Neural cell (in vitro differentiated cells): ENCODE data around the gene RBM46. TPM values are rescaled to one million over a fixed set of nuclear protein-coding genes. Genes with fewer than 3 reads are reported as not detected.

Experiments
- H2AFZ ChIP-seq: fragments of 200-600, 300-800 bp; sonication (generic), shearing (Covaris generic); 2 replicates; pipeline ENCODE4 v1.6.0; 2014; ENCODE audit warnings: low read depth, mild to moderate bottlenecking, antibody characterized with exemption, low read length, moderate library complexity
- H3F3A ChIP-seq: fragments of 200-600 bp; shearing (Covaris generic); 2 replicates; pipeline ENCODE4 v1.6.1; 2016; ENCODE audit warnings: mild to moderate bottlenecking, moderate library complexity, mixed read lengths, antibody characterized with exemption, low read length; ENCODE audit not compliant: insufficient read depth, poor library complexity, severe bottlenecking
- H3K27ac ChIP-seq: fragments of 200-600, 300-800 bp; sonication (generic), shearing (Covaris generic); 2 replicates; pipeline ENCODE4 v1.5.1; 2014; ENCODE audit warnings: mild to moderate bottlenecking, low read length, moderate library complexity
- H3K27me3 ChIP-seq: fragments of 300-800, 200-600 bp; sonication (generic), shearing (Covaris generic); 2 replicates; pipeline ENCODE4 v1.6.0; 2014; ENCODE audit warnings: mild to moderate bottlenecking, low read depth, low read length, moderate library complexity; ENCODE audit not compliant: insufficient read depth
- H3K36me3 ChIP-seq: fragments of 300-800, 200-600 bp; sonication (generic), shearing (Covaris generic); 2 replicates; pipeline ENCODE4 v1.5.1; 2014; ENCODE audit warnings: mild to moderate bottlenecking, antibody characterized with exemption, low read length, moderate library complexity; ENCODE audit not compliant: insufficient read depth
- H3K4me2 ChIP-seq: fragments of 300-800, 200-600 bp; sonication (generic), shearing (Covaris generic); 2 replicates; pipeline ENCODE4 v1.6.0; 2014; ENCODE audit warnings: mild to moderate bottlenecking, low read length
- H3K4me3 ChIP-seq: fragments of 300-800, 200-600 bp; sonication (generic), shearing (Covaris generic); 2 replicates; pipeline ENCODE4 v1.5.1; 2014; ENCODE audit warnings: mild to moderate bottlenecking, low read length, moderate library complexity
- H3K79me2 ChIP-seq: fragments of 200-600 bp; shearing (Covaris generic); replicated peaks from 2 replicates; pipeline ENCODE4 v1.6.0; 2014; ENCODE audit warnings: mild to moderate bottlenecking, low read length, moderate library complexity; ENCODE audit not compliant: insufficient read depth
- H3K9ac ChIP-seq: fragments of 300-800, 200-600 bp; sonication (generic), shearing (Covaris generic); 2 replicates; pipeline ENCODE4 v1.6.1; 2016; ENCODE audit warnings: mild to moderate bottlenecking, low read length, mixed read lengths
- H3K9me2 ChIP-seq: fragments of 200-600 bp; shearing (Covaris generic); 2 replicates; pipeline ENCODE4 v1.6.1; 2016; ENCODE audit warnings: mild to moderate bottlenecking, low read length, mixed read lengths; ENCODE audit not compliant: insufficient read depth
- H3K9me3 ChIP-seq: fragments of 200-600, 300-800 bp; sonication (generic), shearing (Covaris generic); 2 replicates; pipeline ENCODE4 v1.6.1; 2016; ENCODE audit warnings: mild to moderate bottlenecking, mixed run types, low read length, moderate library complexity, mixed read lengths
- H4K20me1 ChIP-seq: fragments of 200-600 bp; shearing (Covaris generic); 2 replicates; pipeline ENCODE4 v1.6.1; 2016; ENCODE audit warnings: mild to moderate bottlenecking, mixed run types; ENCODE audit not compliant: insufficient read depth
- EP300 ChIP-seq: fragments of 450-650 bp; conservative IDR thresholded peaks from 2 replicates; pipeline ENCODE4 v1.6.1; 2014; ENCODE audit warnings: antibody characterized with exemption, mild to moderate bottlenecking, moderate library complexity; ENCODE audit not compliant: poor library complexity, severe bottlenecking
- EZH2 ChIP-seq: fragments of 200-600, 300-800 bp; shearing (Covaris generic), sonication (generic); IDR thresholded peaks from 2 replicates; pipeline ENCODE4 v1.6.1; 2014; ENCODE audit warnings: antibody characterized with exemption, low read length, borderline replicate concordance, mild to moderate bottlenecking; ENCODE audit not compliant: insufficient read depth, poor library complexity, severe bottlenecking
- MXI1 ChIP-seq: fragments of 450-650 bp; conservative IDR thresholded peaks from 2 replicates; pipeline ENCODE4 v1.6.1; 2014; ENCODE audit warnings: antibody characterized with exemption, mild to moderate bottlenecking; ENCODE audit not compliant: poor library complexity, severe bottlenecking
- POLR2AphosphoS5 ChIP-seq: IDR thresholded peaks from 2 replicates; pipeline ENCODE4 v1.6.1; 2012
- RAD21 ChIP-seq: fragments of 450-650 bp; conservative IDR thresholded peaks from 2 replicates; pipeline ENCODE4 v1.6.1; 2014; ENCODE audit warnings: antibody characterized with exemption, mild to moderate bottlenecking, moderate library complexity
- REST ChIP-seq: IDR thresholded peaks from 2 replicates; pipeline ENCODE4 v1.6.1; 2012; ENCODE audit warnings: borderline replicate concordance
- SMC3 ChIP-seq: fragments of 450-650 bp; conservative IDR thresholded peaks from 2 replicates; pipeline ENCODE4 v1.6.1; 2014; ENCODE audit warnings: antibody characterized with exemption, mild to moderate bottlenecking, moderate library complexity; ENCODE audit not compliant: poor library complexity
- TAF1 ChIP-seq: IDR thresholded peaks from 2 replicates; pipeline ENCODE4 v1.6.1; 2012; ENCODE audit warnings: low read depth
- polyA plus RNA-seq: library from polyadenylated mRNA; depleted of rRNA; stranded (reverse); fragments of >200 nt; gene quantifications from 2 replicates; pipeline ENCODE4 v1.2.3, GENCODE V29; 2014
- TF ChIP-seq, protein P1 (sequence below): fragments of 450-650 bp; IDR thresholded peaks from 2 replicates; pipeline ENCODE4 v1.5.1; 2014; ENCODE audit warnings: antibody characterized with exemption, mild to moderate bottlenecking, moderate library complexity; ENCODE audit not compliant: poor library complexity, severe bottlenecking

Gene RBM46
- polyA plus RNA-seq, 1 donor from 2014 or later: 0.09 TPM

DNA sequence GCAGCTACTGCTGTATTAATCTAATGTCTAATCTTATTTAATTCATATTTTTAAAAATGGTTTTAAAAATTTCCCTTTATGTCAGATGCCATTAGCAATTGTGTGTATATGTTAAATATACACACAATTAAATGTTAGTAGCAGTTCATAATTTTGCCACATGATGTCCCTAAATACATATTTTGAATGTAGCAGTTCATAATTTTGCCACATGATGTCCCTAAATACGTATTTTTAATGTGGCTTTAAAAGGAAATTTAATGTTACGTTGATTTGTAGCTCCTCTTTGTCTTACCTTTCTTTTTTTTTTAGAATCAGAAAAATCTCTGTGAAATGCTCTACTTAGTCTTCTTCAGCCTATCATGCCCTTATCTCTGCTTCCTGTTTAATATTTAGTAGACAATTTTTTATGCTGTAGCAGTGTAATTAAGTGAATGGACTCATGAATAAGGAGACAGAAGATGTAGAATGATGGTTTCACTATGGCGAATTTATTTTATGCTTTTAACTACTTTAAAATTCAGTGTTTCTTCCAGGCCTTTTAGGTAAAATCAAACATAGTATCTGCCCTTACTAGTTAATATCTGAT is 26.1 kb downstream of the RBM46 start:
- Histone ChIP-seq H3K79me2 (no peaks in the 10 kb centered on the region), H3F3A (no peaks in the 10 kb centered on the region), H3K4me3 (no peak overlapping the region), H3K9me3 (no peaks in the 10 kb centered on the region), H3K9me2 (no peaks in the 10 kb centered on the region), H4K20me1 (no peaks in the 10 kb centered on the region), H3K9ac (no peak overlapping the region), H3K4me2 (no peak overlapping the region), H3K27me3 (no peaks in the 10 kb centered on the region), H3K36me3 (no peaks in the 10 kb centered on the region), H3K27ac (no peak overlapping the region), H2AFZ (no peak overlapping the region)
- TF ChIP-seq POLR2AphosphoS5 (no peak), RAD21 (peak; percentile 83), REST (no peak), EZH2 (no peak), MXI1 (no peak), SMC3 (peak; percentile 79), TAF1 (no peak), EP300 (no peak)
- TF ChIP-seq, protein P1, sequence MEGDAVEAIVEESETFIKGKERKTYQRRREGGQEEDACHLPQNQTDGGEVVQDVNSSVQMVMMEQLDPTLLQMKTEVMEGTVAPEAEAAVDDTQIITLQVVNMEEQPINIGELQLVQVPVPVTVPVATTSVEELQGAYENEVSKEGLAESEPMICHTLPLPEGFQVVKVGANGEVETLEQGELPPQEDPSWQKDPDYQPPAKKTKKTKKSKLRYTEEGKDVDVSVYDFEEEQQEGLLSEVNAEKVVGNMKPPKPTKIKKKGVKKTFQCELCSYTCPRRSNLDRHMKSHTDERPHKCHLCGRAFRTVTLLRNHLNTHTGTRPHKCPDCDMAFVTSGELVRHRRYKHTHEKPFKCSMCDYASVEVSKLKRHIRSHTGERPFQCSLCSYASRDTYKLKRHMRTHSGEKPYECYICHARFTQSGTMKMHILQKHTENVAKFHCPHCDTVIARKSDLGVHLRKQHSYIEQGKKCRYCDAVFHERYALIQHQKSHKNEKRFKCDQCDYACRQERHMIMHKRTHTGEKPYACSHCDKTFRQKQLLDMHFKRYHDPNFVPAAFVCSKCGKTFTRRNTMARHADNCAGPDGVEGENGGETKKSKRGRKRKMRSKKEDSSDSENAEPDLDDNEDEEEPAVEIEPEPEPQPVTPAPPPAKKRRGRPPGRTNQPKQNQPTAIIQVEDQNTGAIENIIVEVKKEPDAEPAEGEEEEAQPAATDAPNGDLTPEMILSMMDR: peak; percentile 92

DNA sequence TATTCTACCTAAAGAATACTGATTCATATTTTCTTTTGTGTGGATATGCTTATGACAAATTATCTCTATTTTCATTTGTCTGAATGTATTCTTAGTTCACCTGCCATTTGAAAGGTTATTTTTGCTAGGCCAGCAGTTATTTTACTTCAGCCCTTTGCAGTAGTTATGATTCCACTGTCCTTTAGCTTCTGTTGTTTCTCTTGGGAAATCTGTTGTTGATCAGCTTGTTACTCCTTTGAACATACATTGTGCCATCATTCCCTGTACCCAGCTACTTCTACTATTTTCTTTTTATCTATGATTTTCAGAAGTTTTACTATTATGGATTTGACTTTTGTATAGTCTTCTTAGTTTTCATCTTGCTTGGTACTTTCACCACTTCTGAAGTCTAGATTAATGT is 37.2 kb downstream of the RBM46 start:
- no peaks in the 10 kb centered on the region for H3K27me3 ChIP-seq

More for the DNA sequence above, 37.2 kb downstream of the RBM46 start:
- H3K9me3 ChIP-seq: no peaks in the 10 kb centered on the region
- no peaks in the 10 kb centered on the region for H3K9me2 ChIP-seq
- H4K20me1 ChIP-seq: no peaks in the 10 kb centered on the region
- H3K9ac ChIP-seq: no peak overlapping the region
- H3F3A ChIP-seq: no peaks in the 10 kb centered on the region
- H3K27ac ChIP-seq: no peak overlapping the region
- H3K79me2 ChIP-seq: no peaks in the 10 kb centered on the region
- H2AFZ ChIP-seq: no peak overlapping the region
- TF ChIP-seq MXI1 (no peak), REST (no peak), SMC3 (no peak), POLR2AphosphoS5 (no peak), TAF1 (no peak), RAD21 (no peak), EZH2 (no peak)
- TF ChIP-seq, protein P1: no peak
- no peaks in the 10 kb centered on the region for H3K36me3 ChIP-seq
- no peak overlapping the region for H3K4me2 ChIP-seq
- no peak overlapping the region for H3K4me3 ChIP-seq
